HG03378 (cell line): Measurements from ENCODE around the gene PCMT1.
"Not testable (repeated sequence)": the region's sequence is repeated elsewhere in the genome, so short reads cannot be mapped to it uniquely, and the experiment has no call there.

ENCODE experiments used
- ATAC-seq: cut with Tn5 transposase; IDR thresholded peaks from one replicate; pipeline ENCODE4 v1.9.1; 2021; ENCODE audit warnings: mild to moderate bottlenecking, moderate library complexity; ENCODE audit not compliant: unreplicated experiment

The PCMT1 gene

DNA sequence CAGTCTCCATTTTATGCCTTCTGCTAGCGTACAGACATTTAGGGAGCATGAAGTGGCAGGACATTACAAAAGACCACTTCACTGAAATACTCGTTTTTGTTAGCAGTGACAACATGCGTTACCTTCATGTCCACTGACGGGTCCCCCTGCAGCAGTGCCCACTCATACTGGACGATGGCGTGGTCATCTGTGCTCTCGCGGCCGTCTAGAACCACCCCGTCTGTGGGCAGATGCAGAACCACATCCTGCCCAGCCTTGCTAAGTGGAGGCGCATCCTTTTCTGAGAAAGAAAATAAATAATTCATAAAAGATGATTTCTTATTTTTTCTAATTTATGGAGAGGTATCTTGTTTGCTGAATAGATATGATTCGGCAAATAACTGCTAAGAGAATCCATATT, 103.3 kb downstream of the PCMT1 start:
- no peak for ATAC-seq

DNA sequence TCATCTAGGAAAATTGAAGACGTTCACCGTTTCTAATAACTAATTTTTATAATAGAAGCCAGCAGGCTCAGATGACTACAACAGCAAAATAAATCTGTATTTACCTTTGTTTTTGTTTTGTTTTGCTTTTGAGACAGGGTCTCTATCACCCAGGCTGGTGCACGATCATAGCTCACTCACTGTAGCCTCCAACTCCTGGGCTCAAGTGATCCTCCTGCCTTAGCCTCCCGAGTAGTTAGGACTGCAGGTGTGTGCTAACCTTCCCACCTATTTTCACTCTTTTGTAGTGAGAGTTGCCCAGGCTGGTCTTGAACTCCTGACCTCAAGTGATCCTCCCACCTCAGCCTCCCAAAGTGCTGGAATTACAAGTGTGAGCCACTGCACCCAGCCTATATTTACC, 104.5 kb downstream of the PCMT1 start:
- ATAC-seq = not testable (repeated sequence)

GRCh38 chr6:149854532-149854931, 105.0 kb downstream of the PCMT1 start:
- ATAC-seq = no peak

GRCh38 chr6:149855040-149855654, 105.6 kb downstream of the PCMT1 start:
- ATAC-seq = no peak

DNA sequence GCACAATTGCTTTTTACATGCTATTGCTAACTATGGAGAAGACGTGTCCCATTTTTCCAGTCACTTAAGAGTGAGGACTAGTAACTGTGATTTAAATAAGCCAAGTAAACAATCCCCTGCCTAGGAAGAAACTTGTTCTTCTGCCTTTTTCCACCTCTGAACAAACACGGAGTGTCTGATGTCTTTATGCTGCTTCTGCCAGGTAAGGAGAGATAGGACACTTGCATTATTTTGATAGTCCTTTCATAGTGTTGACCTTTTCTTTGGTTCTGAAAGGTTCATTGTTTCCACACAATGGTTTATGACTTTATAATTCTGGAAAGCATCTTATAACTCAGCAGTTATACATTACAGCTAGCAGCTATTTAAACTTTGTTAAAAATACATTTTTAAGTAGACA, 106.2 kb downstream of the PCMT1 start:
- no peak for ATAC-seq

GRCh38 chr6:149856256-149856994, 106.9 kb downstream of the PCMT1 start:
- ATAC-seq = no peak

DNA sequence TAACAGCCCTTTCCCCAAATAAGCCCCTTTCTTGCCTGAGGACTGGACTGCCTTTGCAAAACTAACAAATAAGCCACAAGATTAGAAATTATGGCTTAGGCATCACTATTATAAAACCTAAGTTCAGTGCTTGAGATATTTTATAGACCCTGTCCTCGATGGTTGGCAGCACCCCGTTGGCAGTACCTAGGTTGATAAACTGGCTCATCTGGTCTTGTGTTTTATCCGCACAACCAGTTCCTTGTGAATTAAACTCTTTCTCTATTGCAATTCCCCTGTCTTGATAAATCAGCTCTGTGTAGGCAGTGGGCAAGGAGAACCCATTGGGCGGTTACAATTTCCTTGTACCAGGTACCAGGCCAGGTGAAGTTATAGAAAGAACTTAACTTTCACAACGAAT, 108.0 kb downstream of the PCMT1 start:
- ATAC-seq = no peak

DNA sequence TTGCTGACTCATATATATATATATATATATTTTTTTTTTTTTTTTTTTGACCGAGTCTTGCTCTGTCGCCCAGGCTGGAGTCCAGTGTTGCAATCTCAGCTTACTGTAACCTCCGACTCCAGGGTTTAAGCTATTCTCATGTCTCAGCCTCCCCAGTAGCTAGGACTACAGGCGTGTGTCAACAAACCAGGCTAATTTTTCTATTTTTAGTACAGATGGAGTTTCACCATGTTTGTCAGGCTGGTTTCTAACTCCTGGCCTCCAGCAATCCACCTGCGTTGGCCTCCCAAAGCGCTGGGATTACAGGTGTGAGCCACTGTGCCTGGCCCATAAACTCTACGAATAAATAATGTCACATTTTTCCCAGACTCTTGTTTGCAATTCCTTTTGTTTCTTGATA, 109.8 kb downstream of the PCMT1 start:
- ATAC-seq = no peak

- ATAC-seq = no peak
Observed at GRCh38 chr6:149859938-149860337, 110.4 kb downstream of the PCMT1 start.

DNA sequence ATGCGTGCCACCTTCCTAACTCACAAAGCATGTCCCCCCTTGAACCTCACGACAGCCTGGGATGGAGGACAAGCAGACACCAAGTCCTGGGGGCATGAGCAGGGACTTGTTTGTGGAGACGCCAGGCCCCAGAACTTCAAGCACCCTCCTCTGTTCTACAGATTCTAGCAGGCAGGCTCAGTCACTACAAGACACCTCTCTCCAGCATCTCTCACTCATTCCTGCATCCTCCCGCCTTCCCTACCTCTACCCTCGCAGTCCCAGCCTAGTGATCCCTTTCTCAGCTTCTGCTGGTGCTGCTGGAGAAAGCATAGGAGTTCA, 110.9 kb downstream of the PCMT1 start:
- ATAC-seq = no peak
